ENCODE data around the gene CLN3. TPM values are rescaled to one million over a fixed set of nuclear protein-coding genes. Genes with fewer than 3 reads are reported as not detected.

The CLN3 gene
- total and polyA plus RNA-seq, 9 of the 15 experiments (the other 6 are each of a cell fraction or from before 2014, with no cell fraction given): 2.5 to 27.1 (median 11.6) TPM

- no peak overlapping the region for H3K4me3 ChIP-seq
- no peak for TF ChIP-seq MBD1 (CRISPR knock-in tag; IDR thresholded peaks at IDR 0.05)
- 0 out of 2 replicates have a peak, but pooled peaks have one; percentile 14 for TF ChIP-seq BCOR (IDR thresholded peaks at IDR 0.05)
Measured at GRCh38 chr16:28511801-28512789, 20.2 kb upstream of the CLN3 start.

More at GRCh38 chr16:28511801-28512789, 20.2 kb upstream of the CLN3 start:
- Histone ChIP-seq H3K27me3 (ENCODE audit: control insufficient read depth in 2 of 2, insufficient read depth in 2 of 2, low read length in 2 of 2) (no peaks in the 10 kb centered on the region; a peak in 1 of 5 replicates), H3K9ac (ENCODE audit: insufficient read depth in 1 of 2, low read depth in 2 of 2, low read length in 2 of 2) (peak overlapping the region in 1 of 2 experiments; percentile 71; a peak in 2 of 4 replicates), H3K36me3 (ENCODE audit: control insufficient read depth, insufficient read depth, low read length) (no peaks in the 10 kb centered on the region), H2AFZ (ENCODE audit: low read depth, low read length) (no peak overlapping the region), H3K27ac (ENCODE audit: extremely low read depth, low read depth, low read length) (no peak overlapping the region), H3K4me2 (ENCODE audit: insufficient read depth, low read length) (no peak overlapping the region), H3K9me3 (replicated peaks; ENCODE audit: control insufficient read depth, insufficient read depth, low read depth, low read length) (no peaks in the 10 kb centered on the region), H3K79me2 (ENCODE audit: control insufficient read depth, insufficient read depth, low read length) (no peaks in the 10 kb centered on the region), H3K9me1 (ENCODE audit: control insufficient read depth, insufficient read depth, low read length) (no peaks in the 10 kb centered on the region), H3K4me1 (replicated peaks in 1 of 2; ENCODE audit: control insufficient read depth in 2 of 2, insufficient read depth in 2 of 2, low read length in 2 of 2) (peaks cover 0 to 10% of the 10 kb centered on the region in 2 experiments; a peak in 3 of 5 replicates), H4K20me1 (replicated peaks; ENCODE audit: control insufficient read depth, insufficient read depth, low read length) (no peaks in the 10 kb centered on the region)
- FAIRE-seq (no peak), ATAC-seq (no peak), DNase-seq (ENCODE audit: extremely low read depth in 1 of 4, low spot score in 3 of 4) (no peak)
- ChIA-PET CTCF (ENCODE audit: low intra/inter-chr PET ratio) (no interaction called here), POLR2A (interaction anchor here (0.9 kb wide), 1 partner anchor 9 kb away, joined by 3 read pairs; no protein-coding TSS in a partner anchor)
- WGBS (ENCODE audit: insufficient coverage, low coverage, missing lambda C conversion rate): 48% methylated on average over 20 of the region's 21 CpGs
- in situ Hi-C loops (cut with MboI): no loop called here
- BruUV-seq (replicated peaks): no TSS peak
- intact Hi-C loops (cut with micrococcal nuclease): no loop called here
